HG03175 (cell line): Measurements from ENCODE around the gene SURF1.
"Not testable (repeated sequence)": the region's sequence is repeated elsewhere in the genome, so short reads cannot be mapped to it uniquely, and the experiment has no call there.

Experiments
- ATAC-seq: cut with Tn5 transposase; IDR thresholded peaks from one replicate; pipeline ENCODE4 v1.9.1; 2021; ENCODE audit warnings: mild to moderate bottlenecking, moderate library complexity; ENCODE audit not compliant: unreplicated experiment

The SURF1 gene

DNA sequence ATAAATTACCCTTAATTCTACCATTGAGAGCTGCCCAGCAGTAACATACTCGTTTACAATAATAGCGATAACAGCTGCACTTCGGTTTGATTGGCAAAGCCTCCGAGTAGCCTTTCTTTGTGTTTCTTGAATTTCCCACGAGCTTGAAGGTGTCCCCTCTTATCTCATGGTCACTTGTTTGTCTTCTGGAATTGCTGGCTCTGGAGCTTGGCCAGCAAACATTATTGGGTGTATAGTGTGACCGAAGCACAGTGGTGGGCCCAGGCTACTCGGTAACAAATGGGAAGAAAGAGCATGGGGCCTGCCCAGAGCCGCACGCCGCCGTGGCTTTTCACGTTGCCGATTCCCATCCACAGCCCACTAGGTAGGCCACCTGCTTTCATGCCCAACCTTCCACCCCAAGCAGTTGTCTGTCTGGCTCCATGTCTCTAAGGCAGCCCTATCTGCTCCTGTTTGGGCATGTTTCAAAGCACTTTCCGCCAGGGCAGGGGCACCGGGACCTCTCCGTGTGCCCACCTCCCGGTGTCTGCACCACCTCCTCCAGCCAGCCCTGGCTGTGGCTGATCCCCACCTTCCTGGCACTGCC, 28.5 kb upstream of the SURF1 start:
- no peak for ATAC-seq

DNA sequence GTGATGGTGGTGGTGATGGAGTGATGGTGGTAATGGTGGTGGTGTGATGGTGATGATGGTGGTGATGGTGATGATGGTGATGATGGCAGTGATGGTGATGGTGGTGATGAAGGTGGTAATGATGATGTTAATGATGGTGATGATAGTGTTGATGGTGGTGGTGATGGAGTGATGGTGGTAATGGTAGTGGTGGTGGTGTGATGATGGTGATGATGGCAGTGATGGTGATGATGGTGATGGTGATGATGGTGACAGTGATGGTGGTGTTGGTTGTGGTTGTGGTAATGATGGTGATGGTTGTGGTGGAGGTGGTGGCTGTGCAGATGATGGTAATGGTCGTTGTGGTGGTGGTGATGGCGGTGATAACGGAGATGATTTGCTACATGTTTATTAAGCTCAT, 27.2 kb upstream of the SURF1 start:
- ATAC-seq = no peak

DNA sequence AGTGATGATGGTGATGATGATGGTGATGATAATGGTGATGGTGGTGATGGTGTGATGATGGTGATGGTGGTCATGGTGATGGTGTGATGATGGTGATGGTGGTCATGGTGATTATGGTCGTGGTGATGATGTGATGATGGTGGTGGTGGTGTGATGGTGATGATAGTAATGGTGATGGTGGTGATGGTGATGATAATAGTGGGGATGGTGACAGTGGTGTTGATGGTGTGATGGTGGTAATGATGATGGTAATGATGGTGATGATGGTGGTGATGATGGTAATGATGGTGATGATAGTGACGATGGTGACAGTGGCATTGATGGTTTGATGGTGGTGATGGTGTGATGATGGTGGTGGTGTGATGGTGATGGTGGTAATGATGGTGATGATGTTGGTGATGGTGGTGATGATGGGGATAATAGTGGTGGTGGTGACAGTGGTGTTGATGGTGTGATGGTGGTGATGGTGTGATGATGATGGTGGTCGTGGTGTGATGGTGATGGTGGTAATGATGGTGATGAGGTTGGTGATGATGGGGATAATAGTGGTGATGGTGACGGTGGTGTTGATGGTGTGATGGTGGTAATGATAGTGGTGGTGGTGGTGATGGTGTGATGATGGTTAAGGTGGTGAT, 26.3 kb upstream of the SURF1 start:
- ATAC-seq = no peak

DNA sequence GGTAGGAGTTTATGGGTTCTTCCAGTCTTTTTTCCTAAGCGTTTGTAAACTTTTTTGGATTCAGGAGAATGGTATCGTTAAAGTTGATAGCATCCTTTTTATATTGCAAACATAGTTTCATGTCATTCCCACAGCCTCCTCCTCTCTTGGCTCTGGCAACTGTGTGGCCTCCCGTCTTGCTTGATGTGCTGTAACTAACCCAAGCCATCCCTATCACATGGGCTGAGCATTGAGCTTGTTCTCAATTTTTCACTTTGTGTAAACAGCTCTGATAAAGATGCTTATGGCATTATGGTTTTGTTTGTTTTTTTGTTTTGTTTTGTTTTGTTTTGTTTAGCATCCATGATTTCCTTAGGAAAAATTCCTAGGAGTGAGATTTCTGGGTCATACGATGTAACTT, 24.4 kb upstream of the SURF1 start:
- no peak for ATAC-seq

DNA sequence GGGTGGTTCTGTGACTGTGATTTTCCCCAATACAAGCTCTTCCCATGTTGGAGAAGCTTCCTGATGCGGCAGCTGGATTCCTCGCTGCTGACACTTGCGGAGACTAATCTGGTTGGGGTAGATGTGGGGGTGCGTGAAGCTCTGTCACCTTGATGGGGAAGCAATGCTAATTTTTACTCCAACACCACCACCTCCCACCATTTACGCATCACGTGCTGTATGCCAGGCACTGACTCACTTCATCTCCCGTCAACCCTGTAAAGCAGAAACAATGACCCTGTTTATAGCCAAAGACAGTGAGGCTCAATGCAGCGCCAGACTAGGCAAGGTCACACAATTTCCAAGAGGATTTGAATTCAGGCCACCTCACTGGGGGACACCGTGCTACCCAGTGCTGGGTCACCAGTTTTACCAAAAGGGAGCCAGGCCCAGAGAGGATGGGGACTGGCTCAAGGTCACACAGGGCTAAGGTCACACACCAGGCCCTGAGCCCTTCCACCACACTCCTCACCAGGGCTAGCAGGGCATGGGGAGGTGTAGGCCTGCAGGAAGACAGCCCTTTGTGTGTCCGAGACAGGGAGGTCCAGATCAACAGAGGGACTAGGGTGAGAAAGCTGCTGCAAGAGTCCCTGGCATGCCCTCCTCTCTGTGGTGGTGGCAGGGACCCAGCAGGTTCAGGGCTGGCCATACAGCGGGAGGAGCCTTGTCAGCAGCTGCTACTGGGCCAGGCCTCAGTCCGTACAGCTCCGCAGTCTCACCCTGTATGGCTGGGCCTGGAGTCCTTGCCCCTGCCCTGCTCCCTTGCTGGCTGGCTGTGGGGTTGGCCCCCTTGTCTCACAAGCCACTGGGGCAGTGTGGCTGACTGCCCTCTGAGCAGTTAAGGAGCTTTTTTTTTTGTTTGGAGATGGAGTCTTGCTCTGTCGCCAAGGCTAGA, 23.1 kb upstream of the SURF1 start:
- no peak for ATAC-seq

DNA sequence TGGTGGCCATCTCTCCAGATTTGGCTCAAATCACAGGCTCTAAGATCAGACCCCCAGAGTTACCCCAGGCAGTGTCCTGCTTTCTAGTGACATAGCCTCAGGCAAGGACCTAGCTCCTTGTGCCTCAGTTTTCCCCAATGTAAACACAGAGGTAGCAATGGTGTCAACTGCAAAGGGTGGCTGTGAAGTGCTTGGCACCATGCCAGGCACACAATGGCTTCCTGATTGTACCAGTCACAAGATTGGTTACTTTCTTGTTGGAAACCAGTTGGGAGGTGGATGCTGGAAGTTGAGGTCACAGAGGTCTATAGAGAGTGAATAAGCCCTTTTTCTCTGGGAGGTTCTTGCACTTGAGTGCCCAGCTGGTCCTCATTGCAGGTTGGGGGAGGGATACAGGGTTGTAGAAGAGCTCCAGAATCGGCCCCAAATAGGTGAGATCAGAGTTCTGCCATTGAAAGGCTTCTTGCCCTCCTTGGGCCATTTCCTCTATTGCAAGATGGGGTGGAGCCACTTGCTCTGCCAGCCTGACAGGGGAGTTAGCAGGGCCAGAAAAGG, 22.2 kb upstream of the SURF1 start:
- no peak for ATAC-seq

DNA sequence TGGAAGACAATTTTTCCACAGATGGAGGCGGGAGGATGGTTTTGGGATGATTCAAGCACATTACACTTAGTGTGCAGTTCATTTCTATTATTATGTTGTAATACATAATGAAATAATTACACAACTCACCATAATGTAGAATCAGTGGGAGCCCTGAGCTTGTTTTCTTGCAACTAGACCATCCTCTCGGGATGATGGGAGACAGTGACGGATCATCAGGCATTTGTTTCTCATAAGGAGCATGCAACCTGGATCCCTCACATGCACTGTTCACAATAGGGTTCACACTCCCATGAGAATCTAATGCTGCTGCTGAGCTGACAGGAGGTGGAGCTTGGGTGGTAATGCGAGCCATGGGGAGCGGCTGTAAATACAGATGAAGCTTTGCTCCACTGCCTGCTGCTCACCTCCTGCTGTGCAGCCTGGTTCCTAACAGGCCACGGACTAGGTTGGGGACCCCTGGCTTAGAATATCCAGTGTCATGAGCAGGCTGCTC, 21.5 kb upstream of the SURF1 start:
- no peak for ATAC-seq

DNA sequence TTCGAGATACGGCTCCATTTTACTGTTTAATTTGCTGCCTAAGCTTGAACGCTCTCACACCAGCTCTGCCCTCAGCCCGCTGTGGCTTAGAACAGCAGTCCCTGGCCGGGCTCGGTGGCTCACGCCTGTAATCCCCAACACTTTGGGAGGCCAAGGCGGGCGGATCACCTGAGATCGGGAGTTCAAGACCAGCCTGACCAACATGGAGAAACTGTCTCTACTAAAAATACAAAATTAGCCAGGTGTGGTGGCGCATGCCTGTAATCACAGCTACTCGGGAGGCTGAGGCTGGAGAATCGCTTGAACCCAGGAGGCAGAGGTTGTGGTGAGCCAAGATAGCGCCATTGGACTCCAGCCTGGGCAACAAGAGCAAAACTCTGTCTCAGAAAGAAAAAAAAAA, 21.0 kb upstream of the SURF1 start:
- ATAC-seq = not testable (repeated sequence)

DNA sequence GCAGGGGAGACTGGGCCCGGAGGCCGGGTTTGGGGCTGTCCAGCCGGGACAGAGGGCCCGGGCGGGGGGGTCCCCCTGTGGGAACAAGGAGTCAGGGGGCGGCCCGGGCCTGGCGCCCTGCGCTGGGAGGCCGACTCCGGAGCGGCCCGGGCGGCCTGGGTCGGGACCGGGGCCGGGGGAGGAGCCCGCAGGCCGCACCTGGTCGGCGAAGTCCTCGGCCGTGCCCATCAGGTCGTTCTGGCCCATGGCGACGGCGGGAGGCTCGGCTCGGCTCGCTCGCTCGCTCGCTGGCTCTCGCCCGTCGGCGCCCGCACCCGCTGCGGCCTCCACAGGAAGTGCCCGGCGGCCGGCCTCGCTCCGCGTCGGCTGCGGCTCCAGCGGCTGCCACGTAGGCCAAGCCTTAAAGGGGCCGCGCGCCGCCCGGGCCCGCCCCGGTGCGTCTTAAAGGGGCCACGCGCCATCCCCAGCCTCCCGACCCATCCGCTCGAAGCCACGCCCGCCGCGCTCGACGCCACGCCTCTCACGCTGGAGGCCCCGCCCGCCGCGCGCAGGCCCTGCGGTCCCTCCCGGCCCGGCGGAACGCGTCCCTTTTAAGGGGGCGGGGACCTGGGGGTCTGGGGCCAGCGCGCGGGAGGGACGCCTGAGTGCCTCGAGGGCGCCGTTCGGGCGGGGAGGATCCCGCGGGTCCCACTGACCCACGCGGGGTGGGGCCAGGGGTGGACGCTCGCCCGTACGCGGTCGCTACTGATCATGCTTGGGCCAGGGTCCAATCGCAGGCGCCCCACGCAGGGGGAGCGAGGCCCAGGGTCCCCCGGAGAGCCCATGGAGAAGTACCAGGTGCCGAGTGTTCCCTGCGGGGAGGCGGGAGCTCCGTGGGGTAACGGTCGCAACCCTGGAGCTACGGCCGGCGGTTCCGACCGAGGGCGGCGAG, 19.7 kb upstream of the SURF1 start, which contains the start of the genes STKLD1 and SURF4:
STKLD1 (plus strand) TSS at position 643 of the 931 bp plus-strand sequence; CDS start at position 751, 108 bp downstream.
SURF4 (minus strand) TSS at position 337 of the 931 bp plus-strand sequence; CDS start at position 246, 91 bp downstream.
- ATAC-seq = peak; percentile 89

DNA sequence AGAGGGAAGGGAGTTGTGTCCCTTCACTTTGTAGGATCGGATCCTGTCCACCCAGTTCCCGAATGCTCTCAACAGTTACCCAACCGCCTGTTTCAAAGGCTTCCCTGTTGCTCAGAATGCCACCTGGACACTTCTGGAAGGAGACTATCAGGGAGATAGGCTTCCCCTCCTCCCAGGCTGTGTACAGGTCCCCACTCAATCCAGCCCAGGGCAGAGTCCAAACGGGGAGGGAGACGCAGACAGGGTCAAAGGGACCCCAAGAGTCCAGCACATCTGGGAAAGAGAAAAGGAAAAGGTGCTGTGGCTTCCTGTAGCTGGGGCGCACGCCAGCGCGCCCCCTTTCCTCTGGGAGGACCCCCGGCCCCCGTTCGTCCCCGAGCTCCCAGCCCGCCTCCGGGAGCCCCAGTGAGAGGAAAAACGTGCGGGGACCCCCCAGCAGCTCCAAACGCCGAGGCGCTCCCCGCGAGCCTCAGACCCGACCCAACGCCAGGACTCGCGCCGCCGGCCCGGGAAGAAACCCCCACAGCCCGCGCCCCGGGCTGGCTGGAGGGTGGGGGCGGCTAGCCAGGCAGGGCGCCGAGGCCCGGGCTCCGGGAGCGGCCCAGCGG, 18.9 kb upstream of the SURF1 start:
- ATAC-seq = peak; percentile 21

DNA sequence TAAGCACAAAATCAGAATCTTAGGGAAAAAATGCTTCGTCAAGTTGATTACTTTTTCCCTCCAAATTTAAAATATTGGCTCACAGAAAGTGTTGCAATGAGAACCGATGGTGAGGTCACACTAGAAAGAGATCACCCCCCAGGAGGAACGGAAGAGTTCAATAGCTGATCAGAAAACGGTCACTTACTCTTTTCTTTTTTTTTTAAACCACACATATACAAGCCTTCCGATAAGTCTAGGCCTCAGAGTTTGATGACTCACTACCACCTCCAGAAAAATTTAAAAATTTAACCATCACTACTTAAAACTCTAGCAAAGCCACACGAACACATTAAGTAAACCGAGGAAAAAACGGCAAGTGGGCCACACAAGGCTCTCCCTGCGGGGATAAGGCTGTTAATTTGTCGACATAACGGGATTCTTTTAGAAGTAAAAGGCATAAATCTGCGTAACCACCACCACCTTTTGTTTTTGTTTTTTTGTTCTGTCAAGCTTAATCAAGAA, 18.4 kb upstream of the SURF1 start:
- no peak for ATAC-seq

DNA sequence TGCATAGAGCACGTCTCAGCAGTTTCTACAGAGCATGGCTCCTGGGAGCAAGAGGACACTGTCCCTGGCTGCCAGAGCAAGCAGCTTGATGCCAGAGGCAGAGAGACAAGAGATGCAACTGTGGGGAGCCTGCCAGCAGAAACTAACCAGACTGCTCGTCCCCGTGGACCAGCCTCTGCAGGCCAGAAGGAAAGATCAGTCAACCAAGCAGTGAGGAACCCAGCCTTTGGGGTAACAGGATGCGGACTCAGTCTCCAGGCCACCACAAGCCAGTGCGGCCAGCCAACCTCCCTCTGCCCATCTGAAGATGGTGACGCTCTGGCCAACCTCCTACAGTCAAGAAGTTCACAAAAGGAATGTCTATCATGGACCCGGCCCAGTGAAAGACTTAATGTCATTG, 15.9 kb upstream of the SURF1 start:
- no peak for ATAC-seq

DNA sequence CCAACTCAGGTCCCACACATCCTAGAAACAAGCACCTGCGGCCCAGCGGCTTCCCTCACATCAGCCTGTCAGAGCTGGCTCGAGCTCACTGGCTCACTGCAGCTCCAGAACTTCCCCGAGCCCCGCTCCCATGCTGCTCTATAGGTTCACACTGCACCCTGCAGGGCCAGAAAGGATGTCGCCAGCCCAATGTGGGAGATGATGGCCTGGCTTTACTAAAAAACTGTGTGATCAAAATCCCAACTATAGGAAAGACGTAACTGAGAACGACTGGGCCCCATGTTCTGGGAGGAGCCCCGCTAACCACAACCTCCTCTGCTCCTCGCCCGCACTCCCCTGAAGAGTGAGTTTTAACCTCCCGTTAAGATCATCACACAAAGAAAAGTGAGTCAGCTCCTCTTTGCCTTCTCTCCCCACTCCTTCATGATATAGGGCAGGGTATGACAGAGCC, 15.0 kb upstream of the SURF1 start:
- ATAC-seq = no peak

DNA sequence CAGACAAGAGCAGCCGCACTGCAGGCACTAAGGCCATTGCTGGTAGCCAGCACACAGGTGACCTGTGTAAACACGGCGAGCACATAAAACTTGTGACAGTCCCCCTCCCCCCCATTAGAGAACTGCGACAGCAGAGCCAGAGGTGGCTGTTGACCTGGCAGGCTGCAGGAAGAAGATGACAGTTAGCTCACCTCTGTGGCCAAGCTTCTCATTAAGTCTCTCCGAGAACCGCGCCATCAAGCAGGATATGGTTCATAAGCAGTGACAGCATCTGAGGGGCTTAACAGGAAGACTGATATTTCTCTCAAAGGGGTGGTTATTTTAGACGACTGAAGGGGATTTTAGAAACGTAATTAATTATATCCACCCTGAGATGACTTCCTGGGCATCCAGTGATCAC, 14.4 kb upstream of the SURF1 start:
- ATAC-seq = no peak

DNA sequence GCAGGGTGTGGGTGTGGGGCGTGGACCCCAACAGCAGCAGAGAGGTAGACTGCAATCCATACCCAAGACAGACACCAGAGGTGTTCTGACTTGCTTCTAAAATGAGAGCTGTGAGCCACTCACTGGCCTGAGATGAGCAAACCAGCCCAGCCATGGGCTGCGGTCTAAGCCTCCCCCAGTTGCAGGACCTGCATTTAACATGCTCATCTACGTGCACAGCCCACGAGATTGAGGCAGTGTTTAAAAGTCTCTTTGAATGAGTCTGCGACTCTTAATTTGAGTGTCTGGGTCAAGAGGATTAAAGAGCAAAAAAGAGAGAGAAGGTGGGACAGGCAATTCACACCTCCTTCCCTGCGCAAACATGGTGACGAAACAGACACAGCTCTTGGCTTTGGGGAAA, 13.6 kb upstream of the SURF1 start:
- ATAC-seq = no peak

DNA sequence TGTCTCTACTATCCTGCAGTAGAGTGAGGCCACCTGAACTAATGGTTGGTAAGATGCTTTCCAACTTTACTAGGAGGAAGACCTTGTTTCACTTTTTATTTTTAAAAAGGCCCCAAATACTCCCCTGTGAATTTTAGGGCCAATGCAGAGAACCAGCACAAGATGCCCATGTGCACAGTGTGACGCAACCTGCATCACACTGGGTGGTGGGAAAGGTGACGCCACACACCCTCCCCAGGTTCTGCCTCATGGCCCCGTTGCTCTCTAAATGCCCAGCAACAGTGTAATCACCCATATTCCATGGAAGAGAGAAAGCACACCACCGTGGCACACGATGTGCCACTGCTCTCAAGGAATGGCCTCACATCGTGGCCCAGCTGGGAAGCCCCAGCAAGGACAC, 13.1 kb upstream of the SURF1 start:
- no peak for ATAC-seq

DNA sequence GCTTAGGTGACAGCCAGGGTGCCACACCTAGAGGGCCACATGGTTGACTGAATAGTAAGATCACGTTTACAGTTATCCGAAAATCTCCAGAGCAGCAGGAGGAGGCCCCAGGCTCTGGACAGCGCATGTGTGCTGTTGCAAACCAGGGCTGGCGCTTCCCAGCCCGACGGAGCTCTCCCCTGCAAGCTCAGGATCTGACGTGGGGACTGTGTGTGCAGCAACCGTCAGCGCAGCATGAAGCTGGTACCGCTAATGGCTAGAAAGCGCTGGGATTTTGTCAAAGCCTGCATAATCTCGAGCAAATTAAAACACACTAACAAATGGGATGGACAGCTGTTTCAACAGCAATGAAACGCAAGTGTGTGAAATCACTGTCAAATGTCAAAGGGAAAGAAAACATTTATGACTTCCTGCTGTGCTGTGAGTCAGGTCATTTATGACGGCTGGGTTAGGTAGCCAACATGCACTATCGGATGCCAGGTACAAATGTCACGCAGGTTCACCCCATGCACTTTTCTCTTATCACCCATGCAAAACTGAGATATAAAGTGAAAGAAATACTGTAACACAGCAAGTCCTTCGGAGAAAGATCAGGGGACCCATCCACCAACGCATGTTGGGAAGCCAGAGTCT, 12.1 kb upstream of the SURF1 start:
- no peak for ATAC-seq

DNA sequence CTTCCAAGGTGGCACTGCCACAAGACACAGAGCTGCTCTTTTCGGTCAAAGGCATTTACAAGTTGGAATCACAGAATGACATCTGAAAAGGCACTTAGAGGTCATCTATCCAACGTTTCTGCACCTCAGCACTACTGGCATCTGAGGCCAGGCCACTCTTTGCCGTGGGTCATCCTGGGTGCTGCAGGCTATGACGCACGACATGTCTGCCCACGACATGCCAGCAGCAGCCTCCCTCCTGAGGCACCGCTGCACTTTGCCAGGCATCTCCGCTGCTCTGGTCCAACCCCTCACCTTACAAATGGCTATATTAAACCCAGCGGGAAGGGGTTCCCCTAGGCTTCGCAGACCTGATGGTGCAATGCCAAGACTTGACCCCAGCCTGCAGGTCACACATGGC, 11.5 kb upstream of the SURF1 start:
- no peak for ATAC-seq

DNA sequence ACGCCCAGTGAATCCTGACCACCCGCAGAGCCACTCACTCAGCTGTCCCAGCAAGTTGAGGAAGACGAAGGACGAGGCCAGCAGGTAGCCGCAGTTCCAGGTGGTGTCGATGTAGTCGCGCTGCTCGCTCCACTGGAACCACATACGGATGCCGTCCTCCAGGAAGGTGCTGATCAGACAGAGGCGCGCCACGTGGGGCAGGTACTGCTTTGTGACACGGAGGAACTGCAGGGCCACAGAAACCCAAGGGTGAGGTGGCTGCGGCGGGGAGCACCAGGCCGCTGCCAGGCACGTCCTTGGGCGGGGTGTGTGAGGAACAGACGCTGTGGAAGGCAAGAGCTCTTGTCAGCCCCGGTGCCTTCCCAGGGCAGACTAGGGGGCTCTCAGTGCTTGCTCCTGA, 10.9 kb upstream of the SURF1 start:
- ATAC-seq = no peak
